Measurements from ENCODE around the gene HOXB9.

HOXB9 gene

GRCh38 chr17:48595278-48595999 lies 30.7 kb downstream of the HOXB9 start:
- no peak for TF ChIP-seq CTCF (IDR thresholded peaks at IDR 0.05; ENCODE audit: insufficient read depth, low read length, poor library complexity, severe bottlenecking)
- TF ChIP-seq EZH2phosphoT487 (conservative IDR thresholded peaks at IDR 0.05; ENCODE audit: low read length) = no peak
- Histone ChIP-seq H3F3A (ENCODE audit: insufficient read depth) (no peaks in the 10 kb centered on the region), H3K9me3 (ENCODE audit: insufficient read depth, low read length) (no peaks in the 10 kb centered on the region), H3K36me3 (ENCODE audit: low read length) (no peaks in the 10 kb centered on the region), H3K79me2 (ENCODE audit: insufficient read depth, low read length) (no peaks in the 10 kb centered on the region), H3K4me3 (ENCODE audit: insufficient read depth, low read length, poor library complexity, severe bottlenecking) (no peak overlapping the region), H3K27me3 (ENCODE audit: low read length) (no peaks in the 10 kb centered on the region), H3K9me2 (replicated peaks; ENCODE audit: insufficient read depth, low read length) (no peaks in the 10 kb centered on the region), H4K20me1 (ENCODE audit: low read depth, low read length) (no peaks in the 10 kb centered on the region), H2AFZ (ENCODE audit: low read depth, low read length, severe bottlenecking) (no peak overlapping the region), H3K4me2 (ENCODE audit: low read depth, low read length, poor library complexity, severe bottlenecking) (no peak overlapping the region), H3K9ac (ENCODE audit: low read length) (no peak overlapping the region), H3K27ac (ENCODE audit: low read depth, low read length) (no peak overlapping the region)

- Histone ChIP-seq H4K20me1 (ENCODE audit: low read depth, low read length) (no peaks in the 10 kb centered on the region), H3K27me3 (ENCODE audit: low read length) (no peaks in the 10 kb centered on the region), H3K4me2 (ENCODE audit: low read depth, low read length, poor library complexity, severe bottlenecking) (no peak overlapping the region), H3K9me3 (ENCODE audit: insufficient read depth, low read length) (no peaks in the 10 kb centered on the region), H3K79me2 (ENCODE audit: insufficient read depth, low read length) (no peaks in the 10 kb centered on the region), H3K36me3 (ENCODE audit: low read length) (no peaks in the 10 kb centered on the region), H2AFZ (ENCODE audit: low read depth, low read length, severe bottlenecking) (no peak overlapping the region), H3K9me2 (replicated peaks; ENCODE audit: insufficient read depth, low read length) (no peaks in the 10 kb centered on the region), H3F3A (ENCODE audit: insufficient read depth) (no peaks in the 10 kb centered on the region), H3K27ac (ENCODE audit: low read depth, low read length) (no peak overlapping the region), H3K4me3 (ENCODE audit: insufficient read depth, low read length, poor library complexity, severe bottlenecking) (no peak overlapping the region), H3K9ac (ENCODE audit: low read length) (no peak overlapping the region)
- no peak for TF ChIP-seq EZH2phosphoT487 (conservative IDR thresholded peaks at IDR 0.05; ENCODE audit: low read length)
- TF ChIP-seq CTCF (IDR thresholded peaks at IDR 0.05; ENCODE audit: insufficient read depth, low read length, poor library complexity, severe bottlenecking) = no peak
Observed at GRCh38 chr17:48594538-48595277, 31.4 kb downstream of the HOXB9 start.

GRCh38 chr17:48593840-48594537 lies 32.2 kb downstream of the HOXB9 start:
- no peaks in the 10 kb centered on the region for H3F3A ChIP-seq (ENCODE audit: insufficient read depth)
- no peak overlapping the region for H3K9ac ChIP-seq (ENCODE audit: low read length)
- no peaks in the 10 kb centered on the region for H3K9me2 ChIP-seq (replicated peaks; ENCODE audit: insufficient read depth, low read length)
- no peak overlapping the region for H3K4me3 ChIP-seq (ENCODE audit: insufficient read depth, low read length, poor library complexity, severe bottlenecking)
- H2AFZ ChIP-seq (ENCODE audit: low read depth, low read length, severe bottlenecking) = no peak overlapping the region
- TF ChIP-seq CTCF (IDR thresholded peaks at IDR 0.05; ENCODE audit: insufficient read depth, low read length, poor library complexity, severe bottlenecking) = peak; percentile 58
- no peak for TF ChIP-seq EZH2phosphoT487 (conservative IDR thresholded peaks at IDR 0.05; ENCODE audit: low read length)
- no peaks in the 10 kb centered on the region for H4K20me1 ChIP-seq (ENCODE audit: low read depth, low read length)
- H3K4me2 ChIP-seq (ENCODE audit: low read depth, low read length, poor library complexity, severe bottlenecking) = no peak overlapping the region
- H3K36me3 ChIP-seq (ENCODE audit: low read length) = no peaks in the 10 kb centered on the region
- H3K79me2 ChIP-seq (ENCODE audit: insufficient read depth, low read length) = no peaks in the 10 kb centered on the region
- H3K27me3 ChIP-seq (ENCODE audit: low read length) = no peaks in the 10 kb centered on the region
- no peaks in the 10 kb centered on the region for H3K9me3 ChIP-seq (ENCODE audit: insufficient read depth, low read length)
- H3K27ac ChIP-seq (ENCODE audit: low read depth, low read length) = no peak overlapping the region

Measured in SU-DHL-6 (cell line).